Activated CD8-positive, alpha-beta memory T cell treated with anti-CD3 and anti-CD28 coated beads, Interleukin-2, amount 50 U/mL, for 4 hours (primary cell): Measurements from ENCODE around the gene C2CD2.
"Not testable (repeated sequence)": the region's sequence is repeated elsewhere in the genome, so short reads cannot be mapped to it uniquely, and the experiment has no call there.

Experiments used
- DNase-seq: peaks from one replicate; pipeline ENCODE4 v3.0.0-alpha.2; 2020

The C2CD2 gene

DNA sequence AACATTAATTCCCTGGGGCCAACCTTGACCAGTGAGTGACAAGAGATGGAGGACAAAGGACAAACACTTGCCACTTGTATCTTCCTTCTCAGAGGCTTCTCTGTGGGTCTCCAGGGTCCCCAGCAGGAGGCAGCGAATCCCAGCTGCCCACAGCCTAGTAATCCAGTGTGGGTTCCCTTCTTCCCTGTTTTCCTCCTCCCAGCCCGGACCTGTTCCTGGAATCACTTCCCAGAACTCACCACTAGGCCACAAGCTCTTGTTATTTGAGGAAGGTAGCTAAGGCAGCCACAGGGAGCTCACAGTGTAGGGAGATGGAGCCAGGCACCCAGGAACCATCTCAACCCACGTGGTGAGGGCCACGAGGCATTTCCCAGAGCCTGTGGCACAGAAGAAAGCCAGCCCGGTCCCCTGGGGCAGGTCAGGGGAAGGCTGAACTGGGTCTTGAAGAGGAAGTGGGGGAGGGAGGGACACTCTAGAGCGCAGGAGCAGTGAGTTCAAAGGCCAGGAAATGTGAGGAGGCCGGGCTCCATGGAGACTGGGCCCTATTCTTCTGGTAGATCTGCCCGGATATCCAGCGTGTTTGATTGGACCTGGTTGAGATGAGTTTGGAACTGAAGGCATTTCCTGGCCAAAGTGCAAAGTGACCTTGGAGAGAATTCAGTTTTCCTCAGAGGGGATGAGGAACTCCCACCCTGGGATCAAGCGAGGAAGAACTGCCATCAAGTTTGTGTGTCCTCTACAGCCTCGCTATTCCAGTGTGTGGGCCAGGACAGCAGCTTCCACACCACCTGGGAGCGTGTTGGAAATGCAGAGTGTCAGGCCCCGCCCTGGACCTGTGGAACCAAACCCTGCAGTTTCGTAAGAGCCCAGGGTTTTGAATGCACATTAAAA is 20.3 kb upstream of the C2CD2 start:
- peak; percentile 9 for DNase-seq

DNA sequence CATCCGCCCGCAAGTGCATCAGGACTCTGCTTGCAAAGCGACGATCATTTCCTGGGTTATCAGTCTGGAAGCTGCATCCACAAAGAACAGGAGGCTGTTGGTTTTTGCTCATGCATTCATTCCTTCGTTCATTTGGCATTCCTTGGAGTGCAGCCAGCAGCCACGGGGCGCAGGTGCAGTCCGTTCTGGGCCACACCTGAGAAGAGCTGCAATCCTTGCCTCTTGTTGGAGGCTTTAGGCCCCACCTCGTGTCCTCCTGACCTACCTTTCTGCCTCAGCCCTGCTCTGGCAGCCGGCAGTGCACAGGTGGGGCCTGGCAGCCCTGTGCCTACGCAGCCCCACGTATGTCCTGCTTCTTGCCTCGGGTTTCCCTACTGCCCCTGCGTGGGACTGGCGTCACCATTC is 19.6 kb upstream of the C2CD2 start:
- peak; percentile 11 for DNase-seq

DNA sequence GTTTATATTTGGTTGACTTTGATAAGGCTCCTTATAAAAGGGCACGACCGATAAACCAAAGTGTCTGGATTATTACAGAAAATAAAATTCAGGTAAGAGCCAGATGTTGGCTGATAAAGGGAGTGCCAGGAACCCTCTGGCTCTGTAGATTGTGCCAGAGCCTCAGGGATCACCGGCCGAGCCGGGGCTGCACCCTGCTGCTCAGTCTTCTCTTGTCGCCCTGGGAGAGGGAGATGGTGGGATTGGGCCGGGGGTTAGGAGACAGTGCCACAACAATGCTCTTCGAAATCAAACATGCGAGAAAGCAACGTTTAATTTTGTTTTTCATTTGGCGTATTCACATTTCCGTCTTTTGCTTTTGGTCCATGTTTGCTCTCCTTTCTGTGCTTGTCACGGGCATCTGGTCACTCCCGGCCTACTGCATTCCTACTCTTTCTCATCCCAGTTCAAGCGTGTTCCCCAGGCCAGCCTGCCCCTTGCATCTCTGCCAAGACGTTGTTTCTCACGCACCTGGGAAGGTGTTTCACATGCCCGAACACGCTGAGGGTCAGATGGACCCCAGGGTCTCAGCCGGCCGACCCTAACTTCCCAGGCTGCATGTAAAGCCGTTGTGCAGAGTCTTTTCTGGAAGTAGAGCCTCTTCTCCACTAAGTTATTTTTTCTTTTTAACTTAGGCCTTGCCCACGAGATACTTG is 18.8 kb upstream of the C2CD2 start:
- DNase-seq: no peak

DNA sequence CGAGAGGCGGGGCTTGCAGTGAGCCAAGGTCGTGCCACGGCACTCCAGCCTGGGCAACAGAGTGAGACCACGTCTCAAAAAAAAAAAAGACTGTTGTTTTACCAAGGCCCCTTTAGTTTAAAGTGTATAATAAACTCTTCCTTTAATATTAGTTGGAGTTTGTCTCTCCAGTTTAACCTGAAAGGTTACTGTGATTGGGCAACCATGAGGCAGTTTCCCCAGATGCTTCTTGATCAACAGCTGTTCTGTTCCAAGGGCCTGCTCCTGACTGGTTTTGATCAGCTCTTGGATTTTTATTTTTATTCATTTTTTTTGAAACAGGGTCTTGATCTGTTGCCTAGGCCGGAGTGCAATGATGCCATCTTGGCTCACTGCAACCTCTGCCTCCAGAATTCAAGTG is 18.1 kb upstream of the C2CD2 start:
- DNase-seq: no peak

DNA sequence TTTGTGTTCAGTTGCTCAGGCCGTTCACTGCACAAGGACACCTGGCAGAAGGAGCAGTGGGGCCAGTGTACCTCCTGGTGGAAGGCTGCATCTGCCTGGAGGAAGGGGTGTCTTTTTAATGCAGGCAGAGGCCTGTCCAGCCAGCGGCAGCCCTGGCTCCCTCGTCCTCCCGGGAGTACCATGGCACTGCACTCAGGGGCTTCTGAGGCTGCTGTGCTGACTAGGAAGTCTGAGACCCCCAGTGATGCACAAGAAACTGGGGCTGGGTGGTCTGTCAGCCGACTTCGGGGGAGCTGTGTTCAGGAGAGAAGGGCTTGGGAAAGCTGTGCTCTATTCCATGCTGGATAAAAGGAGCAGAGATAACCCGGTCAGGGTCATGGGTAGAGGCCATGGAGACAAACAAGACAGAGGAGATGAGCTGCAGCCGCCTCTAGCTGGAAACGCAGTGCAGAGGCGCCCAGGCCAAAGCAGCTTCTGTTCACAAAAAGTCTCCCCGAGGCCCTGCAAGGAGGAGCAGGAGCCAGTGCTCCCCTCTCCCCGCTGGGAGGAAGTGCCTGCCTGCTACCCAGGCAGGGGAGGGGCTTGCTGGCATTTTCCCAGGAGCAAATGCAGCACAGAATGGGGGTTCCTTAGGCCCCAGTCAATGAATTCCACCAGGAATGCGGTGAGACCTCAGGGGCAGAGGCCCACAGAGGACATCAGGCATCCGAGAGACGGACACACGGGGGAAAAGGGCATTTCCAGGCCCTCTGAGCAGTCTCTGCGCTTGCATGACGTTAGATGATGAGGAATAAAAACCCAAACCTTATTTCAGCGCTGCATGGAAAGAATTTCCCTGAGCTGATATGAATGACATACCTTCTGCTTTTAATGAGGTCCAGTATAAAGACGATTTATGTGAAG is 17.2 kb upstream of the C2CD2 start:
- DNase-seq: no peak

DNA sequence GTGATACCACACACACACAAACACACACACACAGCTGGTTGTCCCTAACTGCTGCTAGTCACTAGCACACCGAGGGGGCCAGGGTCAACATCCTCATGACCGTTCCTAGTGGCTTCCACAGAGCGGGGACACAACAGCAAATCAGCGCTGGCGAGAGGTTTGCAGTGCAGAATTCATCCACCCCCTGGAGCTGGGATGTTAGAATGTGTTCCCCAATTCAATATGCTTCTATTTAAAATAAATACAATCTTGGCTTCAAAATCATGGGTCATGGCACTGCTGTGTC is 16.2 kb upstream of the C2CD2 start:
- DNase-seq: no peak

DNA sequence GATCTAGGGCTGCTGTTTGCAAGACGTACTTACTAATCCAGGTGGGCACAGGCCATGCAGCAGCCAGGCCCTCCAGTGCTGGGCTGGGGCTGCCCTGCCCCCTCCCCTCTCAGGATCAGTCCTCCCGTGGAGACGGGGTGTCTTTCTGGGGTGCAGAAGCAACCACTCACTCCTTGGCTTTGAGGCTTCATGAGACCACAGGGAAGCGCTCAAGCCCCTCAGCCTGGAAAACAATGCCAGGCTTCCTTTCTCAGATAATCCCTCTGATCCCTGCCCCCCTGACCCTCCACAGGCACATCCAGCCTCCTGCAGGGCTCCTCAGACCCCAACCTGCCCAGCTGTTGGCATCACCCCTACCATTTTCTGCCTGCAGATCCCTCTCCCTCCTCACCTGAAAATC is 13.9 kb upstream of the C2CD2 start:
- no peak for DNase-seq

DNA sequence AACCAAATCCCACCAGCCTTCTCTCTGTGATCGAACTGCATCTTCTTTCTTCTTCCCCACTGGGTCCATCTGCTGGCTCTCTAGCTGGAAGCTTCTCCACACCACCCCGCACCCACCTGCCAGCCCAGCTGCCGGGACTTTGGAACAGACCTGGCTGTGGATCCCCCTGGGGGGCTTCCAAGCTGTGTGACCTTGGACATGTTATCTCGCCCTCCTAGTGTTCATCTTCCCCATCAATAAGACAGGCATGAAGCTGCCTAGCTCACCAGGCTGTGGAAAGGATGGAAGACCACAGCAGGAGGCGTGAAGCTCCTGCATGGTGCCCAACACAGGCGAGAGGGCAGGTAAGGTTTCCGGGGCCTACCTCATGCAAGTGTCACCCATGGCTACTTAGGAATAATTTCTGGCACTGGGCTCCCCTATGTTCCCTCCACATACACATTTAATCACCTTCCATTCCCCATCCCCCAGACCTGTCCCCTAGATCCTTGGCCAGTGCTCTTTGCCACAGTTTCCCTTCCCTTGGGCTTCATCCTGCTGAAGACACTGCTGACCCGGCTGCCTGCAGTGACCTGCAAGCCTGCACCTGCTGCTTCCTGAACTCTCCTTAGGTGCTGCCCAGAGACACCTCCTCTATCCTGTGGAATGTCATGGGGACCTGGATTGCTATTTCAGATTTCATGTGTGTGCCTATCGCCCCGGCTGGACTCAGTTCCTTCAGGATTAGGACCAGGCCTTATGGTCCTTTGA is 13.2 kb upstream of the C2CD2 start:
- DNase-seq: no peak

DNA sequence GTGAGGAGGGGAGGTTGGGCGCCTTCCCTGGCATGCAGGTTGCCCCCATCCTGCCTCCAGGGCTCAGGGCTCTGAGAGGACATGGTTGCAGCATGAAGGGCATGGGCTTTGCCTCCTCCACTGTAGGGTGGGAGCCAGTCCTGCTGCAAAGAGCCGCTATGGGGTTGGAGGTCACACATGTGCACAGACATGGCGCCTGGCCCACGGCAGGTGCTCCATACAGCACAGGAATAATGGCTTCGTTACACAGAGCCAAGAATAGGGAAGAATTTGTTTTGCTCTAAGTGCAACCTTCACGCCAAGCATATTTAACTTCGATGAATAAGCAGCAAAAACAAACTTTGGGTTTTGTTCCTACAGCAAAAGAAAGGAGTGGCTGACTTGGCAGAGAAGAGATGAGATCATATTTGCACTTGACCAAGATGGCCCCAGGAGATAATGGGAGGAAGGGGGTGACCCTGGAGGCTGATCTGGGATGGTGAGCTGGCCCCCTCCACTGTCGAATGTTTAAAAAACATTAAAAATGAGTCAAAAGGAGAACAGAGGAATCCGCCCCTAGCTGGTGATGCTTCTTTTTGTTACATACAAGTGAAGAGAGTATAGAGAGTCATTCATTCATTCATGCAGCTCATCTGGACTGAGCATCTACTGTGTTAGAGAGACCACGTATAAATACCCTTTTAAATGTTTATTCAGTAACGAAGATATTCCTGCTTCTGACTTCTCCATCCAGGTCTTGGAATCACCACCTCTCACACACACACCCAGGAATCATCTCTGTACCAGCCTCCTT is 12.4 kb upstream of the C2CD2 start:
- no peak for DNase-seq

DNA sequence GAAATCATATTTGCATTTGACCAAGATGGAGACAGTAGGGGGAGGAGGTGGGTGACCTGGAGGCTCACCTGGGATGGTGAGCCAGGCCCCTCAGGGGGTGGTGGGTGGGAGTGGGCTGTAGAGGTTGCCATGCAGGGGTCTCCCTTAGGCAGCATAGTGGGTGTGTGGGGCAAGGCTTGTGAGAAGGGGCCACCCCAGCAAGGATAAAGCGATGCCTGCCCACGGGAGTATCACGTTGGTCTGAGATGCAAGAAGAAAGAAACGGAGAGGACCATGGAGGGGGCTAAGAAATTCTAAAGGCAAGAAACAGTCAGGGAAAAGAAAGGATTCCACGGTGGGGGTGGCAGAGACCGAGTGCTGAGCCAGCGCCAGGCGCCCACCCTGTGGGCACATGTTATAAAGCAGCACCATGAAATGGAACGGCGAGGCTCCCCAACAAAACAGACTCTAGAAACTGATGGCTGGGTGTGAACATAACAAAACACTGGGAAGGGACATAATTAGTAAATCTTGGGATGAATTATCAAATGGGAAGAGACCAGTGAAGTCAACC is 11.7 kb upstream of the C2CD2 start:
- DNase-seq: no peak

DNA sequence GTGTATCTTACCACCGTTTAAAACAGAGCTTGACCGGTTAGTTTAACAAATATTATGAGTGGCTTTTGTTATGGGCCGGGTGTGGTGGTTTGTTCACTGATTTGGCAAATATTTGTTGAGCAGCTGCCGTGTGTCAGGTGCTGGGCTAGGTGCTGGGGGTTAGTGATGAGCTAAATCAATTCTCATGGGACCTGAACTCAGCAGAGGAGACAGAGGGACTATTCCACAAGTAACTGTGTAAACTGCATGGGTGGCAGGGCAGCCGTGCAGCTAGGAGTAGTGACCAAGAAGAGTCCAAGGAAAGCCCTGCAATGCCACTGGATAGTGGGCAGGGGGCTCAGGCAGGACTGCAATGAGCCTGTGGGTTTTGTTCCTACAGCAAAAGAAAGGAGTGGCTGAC is 11.2 kb upstream of the C2CD2 start:
- DNase-seq: no peak

DNA sequence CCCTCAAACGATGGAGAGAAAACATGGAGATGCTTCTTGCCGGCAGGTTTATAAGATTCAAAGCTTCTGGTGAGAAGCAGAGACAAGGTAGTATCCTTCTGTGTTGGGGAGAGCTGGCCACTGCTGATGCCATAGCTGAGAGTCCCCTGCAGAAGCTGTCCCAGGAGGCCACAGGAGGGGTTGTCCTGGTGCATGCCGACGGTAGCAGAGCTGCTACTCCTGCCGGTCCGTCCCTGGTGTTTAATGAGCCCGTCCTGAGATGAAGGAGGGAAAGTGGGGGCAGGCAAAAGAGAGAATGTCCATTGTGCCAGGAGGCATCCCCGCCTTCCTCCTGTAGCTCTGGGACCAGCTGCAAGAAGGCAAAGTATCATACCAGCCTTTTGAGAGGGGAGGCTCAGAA is 10.4 kb upstream of the C2CD2 start:
- DNase-seq: no peak

DNA sequence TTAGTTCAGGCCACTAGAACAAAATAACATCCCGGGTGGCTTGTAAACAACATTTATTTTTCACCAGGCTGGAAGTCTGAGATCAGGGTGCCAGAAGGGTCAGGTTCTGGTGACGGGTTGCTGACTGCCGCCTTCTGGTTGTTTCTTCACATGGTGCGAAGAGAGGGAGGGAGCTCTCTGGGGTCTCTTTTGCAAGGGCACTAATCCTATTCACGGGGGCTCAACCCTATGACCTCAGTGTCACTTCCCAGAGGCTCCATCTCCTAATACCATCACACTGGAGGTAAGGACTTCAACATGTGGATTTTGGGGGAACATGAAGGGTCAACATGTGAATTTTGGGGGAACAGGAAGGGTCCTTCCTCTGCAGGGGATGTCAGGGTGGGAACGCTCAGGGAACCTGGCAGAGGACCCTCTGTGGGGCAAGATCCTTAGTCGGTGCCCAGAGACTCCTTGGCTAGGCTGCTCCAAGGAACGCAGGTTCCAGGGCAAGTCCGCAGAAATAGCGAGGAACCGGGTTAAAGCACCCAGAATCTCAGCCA is 8.7 kb upstream of the C2CD2 start:
- no peak for DNase-seq

DNA sequence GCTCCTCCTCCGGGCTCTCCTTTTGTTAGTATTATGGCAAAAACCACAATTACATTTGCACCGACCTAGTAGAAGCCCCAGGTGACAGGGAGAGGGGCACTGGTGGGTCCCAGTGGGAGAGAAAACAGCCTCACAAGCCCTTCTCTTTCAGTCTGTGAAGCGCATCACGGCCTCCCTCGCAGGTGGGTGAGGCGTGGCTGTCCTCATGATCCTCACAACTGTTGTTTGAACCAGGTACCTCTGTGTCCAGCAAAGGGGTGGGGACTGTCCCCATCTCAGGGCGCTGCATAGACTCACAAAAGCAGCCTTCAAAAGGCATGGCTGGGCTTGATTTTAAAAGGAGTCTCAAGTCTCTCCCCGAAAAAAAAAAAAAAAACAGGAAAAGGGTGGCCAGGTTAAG is 7.9 kb upstream of the C2CD2 start:
- DNase-seq: no peak

DNA sequence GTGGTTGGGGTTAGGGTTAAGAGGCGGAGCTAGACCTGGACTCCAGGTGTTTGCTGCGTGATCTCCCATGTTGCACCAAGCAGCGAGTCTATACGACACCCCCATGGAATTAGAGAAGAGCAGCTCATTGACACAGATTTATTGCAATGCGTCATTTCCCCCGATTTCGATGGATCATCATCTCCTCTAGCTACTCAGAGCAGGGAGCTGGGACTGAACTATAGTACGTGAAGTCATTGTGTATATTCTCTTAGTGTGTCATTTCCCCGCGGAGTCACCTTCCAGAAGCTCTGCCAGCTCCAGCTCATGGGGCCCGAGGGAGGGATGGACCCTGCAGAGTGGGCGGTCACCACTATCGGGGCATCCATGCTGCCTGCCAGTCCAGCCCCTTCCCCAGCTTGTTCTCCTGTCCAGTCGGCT is 7.5 kb upstream of the C2CD2 start:
- DNase-seq: no peak

DNA sequence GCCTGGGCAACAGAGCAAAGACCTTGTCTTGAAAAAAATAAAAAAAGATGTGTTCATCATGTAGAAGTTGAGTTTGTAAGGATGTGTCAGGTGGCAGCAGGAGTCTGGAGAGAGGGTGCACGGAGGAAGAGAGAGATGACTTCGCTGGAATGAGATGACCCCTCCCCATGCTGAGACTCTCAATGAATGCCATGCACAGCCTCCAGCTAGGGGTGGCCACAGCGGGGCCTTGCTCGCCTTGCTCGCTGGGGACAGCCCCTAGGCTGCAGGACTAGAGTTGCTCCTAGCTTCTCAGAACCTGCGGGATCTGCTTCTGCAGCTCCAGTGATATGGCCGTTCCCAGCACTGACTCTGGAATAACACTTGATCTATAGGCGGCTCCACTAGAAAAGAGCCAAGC is 6.6 kb upstream of the C2CD2 start:
- no peak for DNase-seq

DNA sequence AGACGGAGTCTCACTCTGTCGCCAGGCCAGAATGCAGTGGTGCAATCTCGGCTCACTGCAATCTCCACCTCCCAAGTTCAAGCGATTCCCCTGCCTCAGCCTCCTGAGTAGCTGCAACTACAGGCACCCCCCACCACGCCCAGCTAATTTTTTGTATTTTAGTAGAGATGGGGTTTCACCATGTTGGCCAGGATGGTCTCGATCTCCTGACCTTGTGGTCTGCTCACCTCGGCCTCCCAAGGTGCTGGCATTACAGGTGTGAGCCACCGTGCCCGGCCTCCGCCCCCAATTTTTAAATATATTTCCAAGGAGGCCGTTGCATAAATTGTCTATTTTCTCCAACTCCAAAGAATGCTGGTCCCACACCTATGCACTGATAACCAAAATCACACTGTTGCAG is 5.9 kb upstream of the C2CD2 start:
- not testable (repeated sequence) for DNase-seq

DNA sequence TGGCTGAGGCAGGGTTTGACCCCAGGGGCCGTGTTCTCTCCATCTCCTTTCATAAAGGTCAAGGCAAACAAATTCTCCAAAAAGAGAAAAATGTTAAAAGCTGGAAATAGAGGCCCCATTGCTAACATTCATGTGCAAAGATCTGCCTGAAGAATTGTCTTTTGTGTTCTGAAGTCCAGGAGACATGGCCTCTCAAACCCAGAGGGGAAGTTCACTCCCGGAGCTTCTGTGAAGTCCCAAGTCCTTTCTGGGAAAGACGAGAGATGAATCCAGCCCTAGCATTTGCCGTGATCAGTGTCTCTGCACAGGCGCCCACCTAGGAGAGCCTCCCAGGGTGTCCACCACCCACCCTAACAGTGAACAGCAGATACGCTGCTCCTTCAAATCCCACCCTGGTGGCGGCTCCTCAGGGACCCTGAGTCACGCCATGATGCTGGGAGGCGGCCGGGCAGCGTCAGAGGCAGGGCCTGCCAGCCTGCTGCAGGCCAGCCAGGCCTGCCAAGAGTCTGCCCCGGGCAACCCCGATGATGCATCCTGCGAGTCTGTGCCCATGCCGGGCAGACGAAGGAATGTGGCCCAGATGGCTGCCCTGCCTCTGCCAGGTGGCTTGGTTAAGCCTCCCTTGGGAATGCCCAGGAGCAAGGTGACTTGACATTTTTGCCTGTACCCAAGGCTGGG is 5.2 kb upstream of the C2CD2 start:
- DNase-seq: no peak

DNA sequence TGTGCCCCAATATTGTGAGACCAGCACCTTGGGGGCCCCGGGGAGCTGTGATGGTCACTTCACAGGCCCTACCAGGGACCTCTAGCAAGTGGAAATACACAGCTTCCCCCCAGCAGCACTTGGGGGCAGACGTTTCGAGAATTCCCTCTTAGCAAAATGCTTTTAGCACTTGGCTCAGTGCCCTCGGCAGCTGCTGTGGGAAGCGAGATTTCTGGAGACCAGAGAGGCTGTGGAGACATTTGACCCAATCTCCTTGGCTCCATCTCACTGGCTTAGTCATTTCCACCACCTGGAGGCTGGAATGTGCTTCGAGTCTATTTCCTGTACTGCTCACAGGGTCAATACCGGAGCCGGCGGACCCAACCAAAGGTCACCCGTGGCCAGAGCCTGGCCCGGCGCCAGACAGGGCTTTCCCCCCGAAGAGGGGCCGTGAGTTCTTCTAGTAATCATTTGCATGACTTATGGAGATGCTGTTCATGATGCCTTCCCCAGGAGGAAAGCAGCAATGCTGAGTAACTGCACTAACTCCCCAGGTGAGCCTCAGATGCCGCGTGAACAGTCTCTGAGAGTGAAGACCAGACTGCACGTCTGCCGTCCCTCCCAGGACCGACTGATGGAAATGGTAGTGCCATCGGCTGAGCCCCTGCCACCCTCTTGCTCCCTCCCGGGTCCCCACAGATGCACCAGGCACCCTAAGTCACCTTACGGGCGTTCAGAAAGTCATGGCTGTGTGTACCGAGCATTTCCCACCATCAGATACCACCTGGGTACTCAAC is 4.4 kb upstream of the C2CD2 start:
- no peak for DNase-seq
